Liver (tissue), 9 donors: Measurements from ENCODE around the gene PSMG3. TPM values are rescaled to one million over a fixed set of nuclear protein-coding genes. Genes with fewer than 3 reads are reported as not detected.

Experiments
- DNase-seq: peaks from one replicate; pipeline ENCODE4 v3.0.0-alpha.2; 2017; ENCODE audit warnings: low spot score
- H3K27ac ChIP-seq, 2 donors: one replicate each; pipeline ENCODE4 v1.7.0; 2013; ENCODE audit warnings: inconsistent platforms in 2 of 2, low read length in 2 of 2, control low read depth in 1 of 2, low read depth in 1 of 2, mild to moderate bottlenecking in 1 of 2
- H3K27me3 ChIP-seq, 4 donors: one replicate each; pipeline versions ENCODE4 v1.6.1 to v1.7.0; 2013; ENCODE audit warnings: low read length in 3 of 4, inconsistent platforms in 1 of 4, mild to moderate bottlenecking in 1 of 4, moderate library complexity in 1 of 4; ENCODE audit not compliant: control insufficient read depth in 4 of 4, insufficient read depth in 4 of 4
- H3K36me3 ChIP-seq, 4 donors: one replicate each; pipeline versions ENCODE4 v1.6.1 to v1.7.0; 2013; ENCODE audit warnings: low read length in 3 of 4, mild to moderate bottlenecking in 3 of 4, low read depth in 1 of 4, moderate library complexity in 1 of 4; ENCODE audit not compliant: control insufficient read depth in 4 of 4, insufficient read depth in 3 of 4
- H3K4me1 ChIP-seq, 4 donors: one replicate each; pipeline versions ENCODE4 v1.6.1 to v1.7.0; 2013; ENCODE audit warnings: low read length in 3 of 4, mild to moderate bottlenecking in 3 of 4, moderate library complexity in 1 of 4; ENCODE audit not compliant: control insufficient read depth in 4 of 4, insufficient read depth in 4 of 4
- H3K4me3 ChIP-seq, 3 donors: one replicate each; pipeline versions ENCODE4 v1.6.1 to v1.7.0; 2013; ENCODE audit warnings: low read length in 3 of 3, control low read depth in 1 of 3, low read depth in 1 of 3, mild to moderate bottlenecking in 1 of 3
- H3K9ac ChIP-seq, 2 donors: one replicate each; pipeline ENCODE4 v1.7.0; 2013; ENCODE audit warnings: low read length in 2 of 2, mild to moderate bottlenecking in 2 of 2, moderate library complexity in 2 of 2, control low read depth in 1 of 2, low read depth in 1 of 2
- H3K9me3 ChIP-seq, 4 donors: one replicate each; pipeline versions ENCODE4 v1.6.1 to v1.7.0; 2013; ENCODE audit warnings: low read length in 3 of 4; ENCODE audit not compliant: control insufficient read depth in 4 of 4
- ATF3 ChIP-seq: IDR thresholded peaks from 2 replicates; pipeline ENCODE4 v1.6.1; 2016; ENCODE audit warnings: antibody characterized with exemption
- CTCF ChIP-seq: fragments of 150-350 bp; IDR thresholded peaks from 2 replicates; pipeline ENCODE4 v1.5.1; 2017; ENCODE audit warnings: improper control_type of control experiment, low read depth, low read length; ENCODE audit not compliant: missing input control
- EGR1 ChIP-seq, 2 donors: IDR thresholded peaks; 2 replicates each; pipeline ENCODE4 v1.6.1; 2016 to 2018; ENCODE audit warnings: antibody characterized with exemption in 2 of 2, low read depth in 2 of 2
- FOXA1 ChIP-seq: IDR thresholded peaks from 2 replicates; pipeline ENCODE4 v1.6.1; 2016; ENCODE audit warnings: antibody characterized with exemption
- FOXA2 ChIP-seq: IDR thresholded peaks from 2 replicates; pipeline ENCODE4 v1.6.1; 2016; ENCODE audit warnings: antibody characterized with exemption
- GABPA ChIP-seq, 2 donors: IDR thresholded peaks in 1 of 2; conservative IDR thresholded peaks in 1 of 2; 2 replicates each; pipeline ENCODE4 v1.6.1; 2016; ENCODE audit warnings: antibody characterized with exemption in 2 of 2, mild to moderate bottlenecking in 1 of 2, moderate library complexity in 1 of 2
- HNF4A ChIP-seq, 2 donors: conservative IDR thresholded peaks; 2 replicates each; pipeline ENCODE4 v1.6.1; 2016; ENCODE audit warnings: antibody characterized with exemption in 2 of 2, mild to moderate bottlenecking in 2 of 2
- HNF4G ChIP-seq: IDR thresholded peaks from 2 replicates; pipeline ENCODE4 v1.6.1; 2016; ENCODE audit warnings: antibody characterized with exemption
- JUND ChIP-seq, 2 donors: IDR thresholded peaks; 2 replicates each; pipeline ENCODE4 v1.6.1; 2016; ENCODE audit warnings: antibody characterized with exemption in 2 of 2
- MAX ChIP-seq: IDR thresholded peaks from 2 replicates; pipeline ENCODE4 v1.6.1; 2016; ENCODE audit warnings: antibody characterized with exemption
- NR2F2 ChIP-seq: IDR thresholded peaks from 2 replicates; pipeline ENCODE4 v1.6.1; 2016; ENCODE audit warnings: antibody characterized with exemption
- RAD21 ChIP-seq, 2 donors: IDR thresholded peaks; 2 replicates each; pipeline ENCODE4 v1.6.1; 2016; ENCODE audit warnings: antibody characterized with exemption in 2 of 2, mild to moderate bottlenecking in 2 of 2
- REST ChIP-seq: IDR thresholded peaks from 2 replicates; pipeline ENCODE4 v1.6.1; 2016; ENCODE audit warnings: antibody characterized with exemption, mild to moderate bottlenecking
- RXRA ChIP-seq, 2 donors: IDR thresholded peaks; 2 replicates each; pipeline ENCODE4 v1.6.1; 2017 to 2018; ENCODE audit warnings: antibody characterized with exemption in 2 of 2, mild to moderate bottlenecking in 1 of 2
- SP1 ChIP-seq: IDR thresholded peaks from 2 replicates; pipeline ENCODE4 v1.6.1; 2018; ENCODE audit warnings: antibody characterized with exemption, mild to moderate bottlenecking
- TAF1 ChIP-seq: conservative IDR thresholded peaks from 2 replicates; pipeline ENCODE4 v1.6.1; 2016; ENCODE audit warnings: antibody characterized with exemption, mild to moderate bottlenecking
- YY1 ChIP-seq: IDR thresholded peaks from 2 replicates; pipeline ENCODE4 v1.6.1; 2016; ENCODE audit warnings: antibody characterized with exemption, mild to moderate bottlenecking
- ZBTB33 ChIP-seq: IDR thresholded peaks from 2 replicates; pipeline ENCODE4 v1.6.1; 2016; ENCODE audit warnings: antibody characterized with exemption
- WGBS: extraction: QIAGEN DNeasy Blood & Tissue Kit; methylation state at CpG from one replicate; pipeline ENCODE4 v1.1.7; 2013; 5-methylcytosine and 5-hydroxymethylcytosine counted together
- polyA plus RNA-seq, 2 donors: library from polyadenylated mRNA; stranded (reverse) in 1 of 2; unstranded in 1 of 2; fragments of 200-250 nt in 1 of 2; fragments of >200 nt in 1 of 2; fragmentation: Nextera tagmentation in 1 of 2; extraction: Ambion mirVana in 1 of 2; gene quantifications; one replicate each; pipeline versions ENCODE4 v1.2.1 to v1.2.3, GENCODE V29; 2013 to 2015
- total RNA-seq, 2 donors: library from RNA; depleted of rRNA; stranded (reverse); fragments of >200 nt; gene quantifications; one replicate each; pipeline ENCODE4 v1.2.3, GENCODE V29; 2014
- donor health status: healthy.
- donor health status: healthy.
- donor health status: healthy.
- donor health status: healthy.
- donor health status: healthy.

The PSMG3 gene
- total and polyA plus RNA-seq, 4 donors = 10.1 to 22.4 (median 15.7) TPM

GRCh38 chr7:1532456-1533254, 37.2 kb downstream of the PSMG3 start:
- peak overlapping the region; percentile 80 to 90 for H3K9ac ChIP-seq
- peak overlapping the region; percentile 43 to 92 (median 72) for H3K4me3 ChIP-seq
- no peak for DNase-seq
- peaks cover 8 to 37% (median 26%) of the 10 kb centered on the region in 4 donors for H3K4me1 ChIP-seq
- H3K36me3 ChIP-seq = no peaks in the 10 kb centered on the region
- H3K27ac ChIP-seq = peak overlapping the region; percentile 92 to 96
- peak; percentile 75 for TF ChIP-seq TAF1
- peak; percentile 96 to 98 for TF ChIP-seq HNF4A (conservative IDR thresholded peaks at IDR 0.05)
- peak; percentile 58 to 74 for TF ChIP-seq RXRA (IDR thresholded peaks at IDR 0.05)
- peak; percentile 93 for TF ChIP-seq ATF3
- TF ChIP-seq JUND (IDR thresholded peaks at IDR 0.05) = peak; percentile 99
- peak; percentile 84 for TF ChIP-seq ZBTB33
- TF ChIP-seq FOXA1 = peak; percentile 74
- peak in 1 of 2 donors; percentile 66 for TF ChIP-seq GABPA (IDR thresholded peaks at IDR 0.05 in 1 of 2, conservative IDR thresholded peaks at IDR 0.05 in 1 of 2)
- peak in 1 of 2 donors; percentile 15 for TF ChIP-seq EGR1 (IDR thresholded peaks at IDR 0.05; ENCODE audit: low read depth in 2 of 2)
- TF ChIP-seq HNF4G = peak; percentile 90
- peak in 1 of 2 donors; percentile 14 for TF ChIP-seq RAD21 (IDR thresholded peaks at IDR 0.05)
- TF ChIP-seq FOXA2 = peak; percentile 62
- TF ChIP-seq NR2F2 = peak; percentile 64
- peak; percentile 85 for TF ChIP-seq YY1
- TF ChIP-seq REST = peak; percentile 55
- TF ChIP-seq SP1 = peak; percentile 92
- TF ChIP-seq MAX = peak; percentile 73
- no peak for TF ChIP-seq CTCF
- H3K9me3 ChIP-seq = no peaks in the 10 kb centered on the region
- H3K27me3 ChIP-seq = no peaks in the 10 kb centered on the region
- WGBS = 19% methylated on average over 36 of the region's 36 CpGs
